ENCODE measurements around the gene PLPPR3. TPM values are rescaled to one million over a fixed set of nuclear protein-coding genes. Genes with fewer than 3 reads are reported as not detected.

The PLPPR3 gene
- polyA plus RNA-seq, 1 donor (not counting 4 experiments of a cell fraction or from before 2014, with no cell fraction given), result not detected

DNA sequence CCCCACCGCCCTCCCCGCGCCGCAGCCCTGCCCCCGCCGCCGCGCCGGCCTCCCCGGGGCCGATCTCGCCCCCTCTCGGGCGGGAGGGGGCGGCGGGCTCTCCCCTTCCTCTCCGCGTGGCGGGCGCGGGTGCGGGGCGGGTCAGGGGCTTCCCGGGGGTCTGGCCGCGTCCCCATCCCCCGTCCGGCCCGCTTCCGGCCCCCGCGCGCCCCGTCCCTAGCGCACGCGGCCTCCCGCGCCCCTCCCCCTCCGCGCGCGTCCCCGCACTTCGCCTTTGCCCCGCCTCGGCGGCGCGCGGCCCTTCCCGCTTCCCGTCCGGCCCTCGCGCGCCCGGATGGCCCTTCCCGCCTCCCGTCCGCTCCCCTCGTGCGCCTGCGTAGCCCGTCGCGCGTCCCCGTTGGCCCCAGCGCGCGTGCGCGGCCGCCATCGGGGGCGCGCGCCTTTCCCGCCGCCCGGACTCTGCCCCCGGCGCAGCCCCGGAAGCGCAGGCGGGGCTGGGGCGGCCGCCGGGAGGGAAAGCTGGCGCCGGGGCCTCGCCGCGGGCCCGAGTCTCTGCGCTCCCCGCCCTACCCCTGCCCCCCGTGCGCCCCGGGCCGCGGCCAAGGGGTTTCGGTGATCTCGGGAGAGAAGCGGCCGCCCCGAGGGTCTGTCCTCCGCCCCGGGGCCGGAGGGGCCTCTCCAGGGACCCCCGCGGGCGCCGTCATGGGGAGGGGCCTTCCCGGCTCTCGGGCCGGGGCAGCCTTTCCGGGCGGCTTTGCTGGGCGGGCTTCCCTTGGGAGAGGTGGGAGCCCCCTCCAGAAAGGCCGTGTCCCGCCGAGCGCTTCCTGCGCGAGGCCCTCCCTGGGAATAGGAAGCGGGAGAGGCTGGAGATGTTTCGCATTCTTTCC lies 24.0 kb downstream of the PLPPR3 start:
- TF ChIP-seq, protein P1, sequence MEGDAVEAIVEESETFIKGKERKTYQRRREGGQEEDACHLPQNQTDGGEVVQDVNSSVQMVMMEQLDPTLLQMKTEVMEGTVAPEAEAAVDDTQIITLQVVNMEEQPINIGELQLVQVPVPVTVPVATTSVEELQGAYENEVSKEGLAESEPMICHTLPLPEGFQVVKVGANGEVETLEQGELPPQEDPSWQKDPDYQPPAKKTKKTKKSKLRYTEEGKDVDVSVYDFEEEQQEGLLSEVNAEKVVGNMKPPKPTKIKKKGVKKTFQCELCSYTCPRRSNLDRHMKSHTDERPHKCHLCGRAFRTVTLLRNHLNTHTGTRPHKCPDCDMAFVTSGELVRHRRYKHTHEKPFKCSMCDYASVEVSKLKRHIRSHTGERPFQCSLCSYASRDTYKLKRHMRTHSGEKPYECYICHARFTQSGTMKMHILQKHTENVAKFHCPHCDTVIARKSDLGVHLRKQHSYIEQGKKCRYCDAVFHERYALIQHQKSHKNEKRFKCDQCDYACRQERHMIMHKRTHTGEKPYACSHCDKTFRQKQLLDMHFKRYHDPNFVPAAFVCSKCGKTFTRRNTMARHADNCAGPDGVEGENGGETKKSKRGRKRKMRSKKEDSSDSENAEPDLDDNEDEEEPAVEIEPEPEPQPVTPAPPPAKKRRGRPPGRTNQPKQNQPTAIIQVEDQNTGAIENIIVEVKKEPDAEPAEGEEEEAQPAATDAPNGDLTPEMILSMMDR (optimal IDR thresholded peaks at IDR 0.05 in 1 of 3, IDR thresholded peaks at IDR 0.05 in 1 of 3, conservative IDR thresholded peaks at IDR 0.05 in 1 of 3; ENCODE audit: extremely low read depth in 1 of 3, insufficient read depth in 2 of 3, low read length in 3 of 3), result no peak
- no peak for TF ChIP-seq EZH2 (IDR thresholded peaks at IDR 0.05; ENCODE audit: low read length)
- dilution Hi-C loops (cut with MboI; ENCODE audit: extremely low pct_ligation_motif_present, low sequenced_read_pairs), result no loop called here
- Histone ChIP-seq H3K79me2 (ENCODE audit: control insufficient read depth, insufficient read depth, low read length) (peaks cover 49% of the 10 kb centered on the region), H2AFZ (ENCODE audit: control insufficient read depth, low read length) (no peak overlapping the region), H3K4me2 (ENCODE audit: control insufficient read depth, extremely low read depth, insufficient read depth, low read depth, low read length) (peak overlapping the region; percentile 96), H3K27ac (ENCODE audit: control insufficient read depth, insufficient read depth, low read length) (peak overlapping the region; percentile 70), H3K4me3 (ENCODE audit: control insufficient read depth in 2 of 3, extremely low read depth in 1 of 3, insufficient read depth in 2 of 3, low read depth in 1 of 3, low read length in 3 of 3) (peak overlapping the region; percentile 83 to 99 (median 91)), H3K9me1 (ENCODE audit: control insufficient read depth, extremely low read depth, insufficient read depth, low read length) (no peaks in the 10 kb centered on the region), H4K20me1 (ENCODE audit: control insufficient read depth, extremely low read depth, insufficient read depth, low read length) (peaks cover 45% of the 10 kb centered on the region), H3K9ac (ENCODE audit: control insufficient read depth, extremely low read depth, insufficient read depth, low read length) (peak overlapping the region; percentile 91), H3K4me1 (ENCODE audit: control insufficient read depth, extremely low read depth, insufficient read depth, low read length) (peaks cover 32% of the 10 kb centered on the region), H3K36me3 (ENCODE audit: control insufficient read depth in 2 of 2, extremely low read depth in 1 of 2, insufficient read depth in 2 of 2, low read length in 2 of 2) (peaks cover 10 to 38% of the 10 kb centered on the region in 2 experiments), H3K9me3 (ENCODE audit: control insufficient read depth, low read depth, low read length) (no peaks in the 10 kb centered on the region), H3K27me3 (ENCODE audit: control insufficient read depth, extremely low read depth, insufficient read depth, low read length) (no peaks in the 10 kb centered on the region)
- FAIRE-seq (no peak), DNase-seq (ENCODE audit: low read depth, low spot score) (no peak)

- Histone ChIP-seq H3K9ac (ENCODE audit: control insufficient read depth, extremely low read depth, insufficient read depth, low read length) (peak within 1 kb of the TSS; percentile 91), H3K79me2 (ENCODE audit: control insufficient read depth, insufficient read depth, low read length) (peaks cover 41% of the 10 kb centered on the region), H3K9me1 (ENCODE audit: control insufficient read depth, extremely low read depth, insufficient read depth, low read length) (no peaks in the 10 kb centered on the region), H3K36me3 (ENCODE audit: control insufficient read depth in 2 of 2, extremely low read depth in 1 of 2, insufficient read depth in 2 of 2, low read length in 2 of 2) (peaks cover 10 to 29% of the 10 kb centered on the region in 2 experiments), H3K4me1 (ENCODE audit: control insufficient read depth, extremely low read depth, insufficient read depth, low read length) (peaks cover 31% of the 10 kb centered on the region), H2AFZ (ENCODE audit: control insufficient read depth, low read length) (peak within 1 kb of the TSS; percentile 85), H3K4me2 (ENCODE audit: control insufficient read depth, extremely low read depth, insufficient read depth, low read depth, low read length) (peak within 1 kb of the TSS; percentile 96), H3K9me3 (ENCODE audit: control insufficient read depth, low read depth, low read length) (no peaks in the 10 kb centered on the region), H3K4me3 (ENCODE audit: control insufficient read depth in 2 of 3, extremely low read depth in 1 of 3, insufficient read depth in 2 of 3, low read depth in 1 of 3, low read length in 3 of 3) (peak within 1 kb of the TSS; percentile 83 to 99 (median 91)), H3K27me3 (ENCODE audit: control insufficient read depth, extremely low read depth, insufficient read depth, low read length) (no peaks in the 10 kb centered on the region), H4K20me1 (ENCODE audit: control insufficient read depth, extremely low read depth, insufficient read depth, low read length) (peaks cover 36% of the 10 kb centered on the region), H3K27ac (ENCODE audit: control insufficient read depth, insufficient read depth, low read length) (peak within 1 kb of the TSS; percentile 73)
- DNase-seq (ENCODE audit: low read depth, low spot score) (peak; percentile 100), FAIRE-seq (peak; percentile 74)
- dilution Hi-C loops (cut with MboI; ENCODE audit: extremely low pct_ligation_motif_present, low sequenced_read_pairs), result no loop called here
- TF ChIP-seq EZH2 (IDR thresholded peaks at IDR 0.05; ENCODE audit: low read length), result no peak
- TF ChIP-seq, protein P1 (optimal IDR thresholded peaks at IDR 0.05 in 1 of 3, IDR thresholded peaks at IDR 0.05 in 1 of 3, conservative IDR thresholded peaks at IDR 0.05 in 1 of 3; ENCODE audit: extremely low read depth in 1 of 3, insufficient read depth in 2 of 3, low read length in 3 of 3), result no peak
Measured at GRCh38 chr19:796692-797527, 24.8 kb downstream of the PLPPR3 start, which contains the start of gene PTBP1. PTBP1 (plus strand) TSS chr19:797452; CDS start chr19:797498, 46 bp downstream.

Measured in keratinocyte (primary cell).